Progenitor cell of endocrine pancreas (in vitro differentiated cells): Measurements from ENCODE around the gene POGLUT2. TPM values are rescaled to one million over a fixed set of nuclear protein-coding genes. Genes with fewer than 3 reads are reported as not detected.
A peak's percentile ranks its signal among the peaks of the same experiment; 100 is the strongest.

Source experiments
- DNase-seq: peaks from one replicate; pipeline ENCODE4 v3.0.0; 2021; ENCODE audit warnings: low spot score; ENCODE audit not compliant: unreplicated experiment
- H3K27ac Mint-ChIP-seq: 2 replicates; pipeline ENCODE4 v1.8.0; 2021; ENCODE audit warnings: mild to moderate bottlenecking, moderate library complexity, mixed read lengths
- H3K27me3 Mint-ChIP-seq: 2 replicates; pipeline ENCODE4 v1.8.0; 2021; ENCODE audit warnings: mixed read lengths
- H3K36me3 Mint-ChIP-seq: 2 replicates; pipeline ENCODE4 v1.8.0; 2022; ENCODE audit warnings: mixed read lengths; ENCODE audit not compliant: insufficient read depth
- H3K4me1 Mint-ChIP-seq: 2 replicates; pipeline ENCODE4 v1.8.0; 2021; ENCODE audit warnings: low read depth, mixed read lengths
- H3K4me3 Mint-ChIP-seq: 2 replicates; pipeline ENCODE4 v1.8.0; 2021; ENCODE audit warnings: low read depth, mild to moderate bottlenecking, moderate library complexity, mixed read lengths
- H3K9me3 Mint-ChIP-seq: 2 replicates; pipeline ENCODE4 v1.8.0; 2021; ENCODE audit warnings: low read depth, mixed read lengths
- total RNA-seq: library from RNA; stranded (reverse); gene quantifications from 2 replicates; pipeline ENCODE4 v1.2.1, GENCODE V29; 2021
- TF ChIP-seq, protein P1 (sequence below): fragments of 200-600 bp; sonication (generic); IDR thresholded peaks from one replicate; pipeline ENCODE4 v1.5.0; 2021; ENCODE audit warnings: antibody characterized with exemption, mild to moderate bottlenecking; ENCODE audit not compliant: unreplicated experiment

The POGLUT2 gene
- total RNA-seq, 1 donor from 2014 or later: 20.2 TPM

- TF ChIP-seq, protein P1, sequence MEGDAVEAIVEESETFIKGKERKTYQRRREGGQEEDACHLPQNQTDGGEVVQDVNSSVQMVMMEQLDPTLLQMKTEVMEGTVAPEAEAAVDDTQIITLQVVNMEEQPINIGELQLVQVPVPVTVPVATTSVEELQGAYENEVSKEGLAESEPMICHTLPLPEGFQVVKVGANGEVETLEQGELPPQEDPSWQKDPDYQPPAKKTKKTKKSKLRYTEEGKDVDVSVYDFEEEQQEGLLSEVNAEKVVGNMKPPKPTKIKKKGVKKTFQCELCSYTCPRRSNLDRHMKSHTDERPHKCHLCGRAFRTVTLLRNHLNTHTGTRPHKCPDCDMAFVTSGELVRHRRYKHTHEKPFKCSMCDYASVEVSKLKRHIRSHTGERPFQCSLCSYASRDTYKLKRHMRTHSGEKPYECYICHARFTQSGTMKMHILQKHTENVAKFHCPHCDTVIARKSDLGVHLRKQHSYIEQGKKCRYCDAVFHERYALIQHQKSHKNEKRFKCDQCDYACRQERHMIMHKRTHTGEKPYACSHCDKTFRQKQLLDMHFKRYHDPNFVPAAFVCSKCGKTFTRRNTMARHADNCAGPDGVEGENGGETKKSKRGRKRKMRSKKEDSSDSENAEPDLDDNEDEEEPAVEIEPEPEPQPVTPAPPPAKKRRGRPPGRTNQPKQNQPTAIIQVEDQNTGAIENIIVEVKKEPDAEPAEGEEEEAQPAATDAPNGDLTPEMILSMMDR: no peak
- Mint-ChIP-seq H3K4me3 (peak overlapping the region; percentile 89), H3K4me1 (peaks cover 5% of the 10 kb centered on the region), H3K27ac (no peak overlapping the region), H3K9me3 (no peaks in the 10 kb centered on the region), H3K27me3 (no peaks in the 10 kb centered on the region), H3K36me3 (no peaks in the 10 kb centered on the region)
- no peak for DNase-seq
Measured at GRCh38 chr13:102771298-102772041, 27.3 kb downstream of the POGLUT2 start.

- Mint-ChIP-seq H3K36me3 (no peaks in the 10 kb centered on the region), H3K27ac (no peak overlapping the region), H3K4me3 (no peak overlapping the region), H3K4me1 (peaks cover 5% of the 10 kb centered on the region), H3K9me3 (no peaks in the 10 kb centered on the region), H3K27me3 (no peaks in the 10 kb centered on the region)
- DNase-seq: no peak
- TF ChIP-seq, protein P1: no peak
Measured at GRCh38 chr13:102770435-102770834, 28.3 kb downstream of the POGLUT2 start.

- H3K9me3 Mint-ChIP-seq: no peaks in the 10 kb centered on the region
Measured at GRCh38 chr13:102769679-102770078, 29.1 kb downstream of the POGLUT2 start.

DNA sequence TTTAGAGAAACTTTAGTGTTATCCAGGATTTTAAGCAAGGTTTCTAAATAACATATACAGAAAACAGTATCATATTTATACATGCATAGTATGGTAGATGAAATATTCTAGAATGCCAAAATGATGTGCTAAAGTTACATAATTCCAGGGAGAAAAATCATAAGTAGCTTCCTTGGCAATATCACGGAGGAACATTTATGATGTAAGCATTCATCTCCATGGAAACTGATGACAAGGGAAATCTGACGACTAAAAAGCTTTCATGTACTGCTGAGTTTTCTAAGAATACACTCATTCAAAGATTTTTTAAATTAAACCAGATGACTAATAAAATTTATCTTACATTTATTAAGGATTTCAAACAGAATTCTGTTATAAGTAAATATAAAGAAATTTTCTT, 29.9 kb downstream of the POGLUT2 start:
- TF ChIP-seq, protein P1: no peak

More at GRCh38 chr13:102769679-102770078, 29.1 kb downstream of the POGLUT2 start:
- H3K27ac Mint-ChIP-seq: no peak overlapping the region
- DNase-seq: no peak
- TF ChIP-seq, protein P1: no peak
- no peaks in the 10 kb centered on the region for H3K27me3 Mint-ChIP-seq
- H3K36me3 Mint-ChIP-seq: no peaks in the 10 kb centered on the region
- H3K4me1 Mint-ChIP-seq: peaks cover 5% of the 10 kb centered on the region
- H3K4me3 Mint-ChIP-seq: no peak overlapping the region

DNA sequence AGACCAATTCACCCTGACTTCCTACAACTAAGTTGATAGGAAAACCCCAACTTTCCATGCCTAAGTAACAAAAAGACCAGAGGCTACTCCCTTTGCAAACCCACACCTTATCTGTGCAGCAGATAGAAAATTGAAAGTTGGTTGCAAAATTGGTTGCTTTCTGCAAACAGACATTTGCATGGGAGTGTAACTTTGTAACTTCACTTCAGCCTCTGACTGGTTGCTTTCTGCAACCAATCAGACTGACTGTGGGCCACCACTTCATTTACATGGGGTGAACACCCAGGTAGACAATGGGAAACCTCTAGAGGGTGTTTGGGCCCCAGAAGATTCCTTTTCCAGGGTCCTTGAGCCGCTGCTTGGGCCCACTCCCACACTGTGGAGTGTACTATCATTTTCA, 35.0 kb downstream of the POGLUT2 start:
- DNase-seq: no peak
- Mint-ChIP-seq H3K4me1 (no peaks in the 10 kb centered on the region), H3K27ac (no peak overlapping the region), H3K9me3 (no peaks in the 10 kb centered on the region), H3K4me3 (no peak overlapping the region), H3K36me3 (no peaks in the 10 kb centered on the region), H3K27me3 (no peaks in the 10 kb centered on the region)
- TF ChIP-seq, protein P1: no peak

More for the DNA sequence above, 29.9 kb downstream of the POGLUT2 start:
- Mint-ChIP-seq H3K4me1 (peaks cover 4% of the 10 kb centered on the region), H3K27ac (no peak overlapping the region), H3K36me3 (no peaks in the 10 kb centered on the region), H3K27me3 (no peaks in the 10 kb centered on the region), H3K9me3 (no peaks in the 10 kb centered on the region), H3K4me3 (no peak overlapping the region)
- DNase-seq: no peak
